Activated CD4-positive, CD25-positive, alpha-beta regulatory T cell treated with anti-CD3 and anti-CD28 coated beads, Interleukin-2, amount 50 U/mL, for 16 hours (primary cell): ENCODE data around the gene KCNK3.
"Not testable (repeated sequence)": the region's sequence is repeated elsewhere in the genome, so short reads cannot be mapped to it uniquely, and the experiment has no call there.

Source experiments
- DNase-seq: peaks from one replicate; pipeline ENCODE4 v3.0.0-alpha.2; 2020; ENCODE audit warnings: low read depth, low spot score

The KCNK3 gene

DNA sequence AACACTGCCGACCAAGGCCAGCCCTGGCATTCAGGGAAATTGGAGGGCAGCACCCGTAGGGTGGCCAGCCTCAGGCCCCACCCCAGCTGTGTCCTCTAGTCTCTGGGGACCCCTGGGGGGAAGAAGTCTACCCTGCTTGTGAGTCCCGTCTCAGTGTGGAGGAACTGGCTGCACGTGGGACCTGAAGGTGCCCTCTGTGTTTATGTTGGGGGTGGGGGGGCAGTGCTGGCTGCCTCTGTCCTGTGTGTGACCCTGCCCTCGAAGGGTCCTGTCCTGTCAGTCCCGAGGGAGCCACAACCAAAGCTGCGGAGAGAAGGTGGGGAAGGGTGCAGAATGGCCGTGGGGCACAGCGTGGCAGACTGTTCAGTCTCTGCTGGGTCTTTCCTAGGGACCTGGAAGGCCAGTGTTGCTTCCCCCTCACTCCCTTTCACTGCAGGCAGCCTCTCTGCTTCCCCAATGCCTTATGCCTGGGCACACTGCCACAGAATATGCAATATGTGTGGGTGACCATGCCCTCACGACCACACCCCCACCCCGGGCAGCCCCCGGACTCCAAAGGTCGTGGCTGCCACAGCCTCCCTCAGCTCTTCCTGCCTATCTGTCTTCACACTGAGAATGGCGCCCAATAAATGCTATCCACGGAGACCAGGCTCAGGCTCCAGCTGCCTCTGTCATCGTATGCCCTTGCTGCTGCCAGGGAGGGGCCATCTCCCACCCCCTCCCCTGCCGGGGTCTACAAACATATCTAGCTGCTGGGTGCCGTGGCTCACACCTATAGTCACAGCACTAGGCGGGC, 38.2 kb downstream of the KCNK3 start:
- DNase-seq, result no peak

GRCh38 chr2:26731714-26732113, 39.2 kb downstream of the KCNK3 start:
- DNase-seq, result no peak

DNA sequence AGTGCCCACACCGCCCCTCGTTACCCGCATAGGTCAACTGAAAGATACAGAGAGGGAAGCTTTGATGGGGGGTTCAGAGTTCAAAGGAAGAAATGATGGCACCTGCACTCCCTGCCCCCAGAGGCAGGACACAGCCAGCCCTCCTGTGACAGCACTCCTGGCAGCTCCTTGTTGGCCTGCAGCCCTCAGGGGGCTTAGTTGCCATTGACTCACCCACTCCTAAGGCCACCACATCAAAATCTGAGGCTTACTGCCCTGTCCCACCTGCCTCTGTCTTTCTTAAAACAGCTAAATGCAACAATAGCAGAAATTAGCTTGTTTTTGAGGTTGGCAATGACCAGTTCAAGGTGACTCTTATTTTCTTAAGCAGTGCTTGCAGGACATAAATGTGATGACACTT, 39.9 kb downstream of the KCNK3 start:
- DNase-seq, result no peak

GRCh38 chr2:26733413-26733812, 40.9 kb downstream of the KCNK3 start:
- no peak for DNase-seq

DNA sequence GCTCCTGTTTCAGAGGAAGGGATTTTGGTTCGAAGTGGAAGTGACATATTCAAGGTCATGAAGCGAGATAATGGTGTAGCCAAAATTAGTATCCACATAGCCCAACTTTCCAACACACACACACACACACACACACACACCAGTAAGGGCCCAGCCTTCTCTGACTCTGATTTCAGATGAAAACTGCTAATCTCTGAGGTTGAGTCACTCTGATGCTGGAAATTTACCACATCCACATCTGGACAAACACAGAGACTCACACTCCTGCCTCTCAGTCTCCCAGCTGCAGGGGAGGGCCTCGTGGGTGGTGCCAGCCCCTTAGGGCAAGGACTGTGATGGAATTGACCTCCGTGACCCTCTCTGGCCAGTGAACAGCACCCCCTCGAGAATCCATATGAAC, 42.6 kb downstream of the KCNK3 start:
- DNase-seq, result no peak

GRCh38 chr2:26735883-26736588, 43.5 kb downstream of the KCNK3 start:
- DNase-seq, result no peak

DNA sequence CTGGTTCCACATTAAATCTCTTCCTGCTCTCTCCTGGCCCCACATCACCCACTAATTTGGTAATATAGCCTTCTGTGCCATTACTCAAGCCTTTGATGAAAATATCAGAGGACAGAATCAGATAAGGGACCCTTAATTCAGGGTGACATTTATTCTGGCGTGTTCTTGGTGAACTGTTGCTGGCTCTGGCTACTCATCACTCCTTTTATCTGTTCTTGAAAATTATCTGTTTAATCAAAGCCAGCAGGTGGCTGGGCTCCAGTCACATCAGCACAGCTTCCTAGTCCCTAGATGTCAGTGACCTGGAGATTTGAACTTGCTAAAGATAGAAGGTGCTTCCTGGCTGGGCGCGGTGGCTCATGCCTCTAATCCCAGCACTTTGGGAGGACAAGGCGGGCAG, 44.7 kb downstream of the KCNK3 start:
- DNase-seq, result no peak

DNA sequence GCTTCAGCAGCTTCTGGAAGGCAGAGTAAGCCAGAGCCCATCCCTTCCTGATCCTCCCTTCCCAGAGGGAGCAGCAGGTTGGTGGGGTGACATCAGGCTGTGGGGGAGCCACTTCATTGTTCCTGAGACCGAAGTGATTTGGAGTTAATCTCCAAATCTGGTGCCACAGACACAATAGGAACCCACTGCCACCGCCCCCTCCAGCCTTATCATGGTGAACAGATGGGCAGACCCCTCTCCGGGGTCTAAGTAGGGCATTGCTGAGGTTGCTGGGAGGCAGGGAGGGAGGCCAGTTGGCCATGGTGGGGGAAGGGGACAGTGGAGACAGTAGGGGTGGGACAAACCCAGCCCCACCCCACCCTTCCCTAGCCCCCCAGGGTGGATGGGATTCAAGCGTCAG, 46.0 kb downstream of the KCNK3 start:
- DNase-seq, result no peak

- DNase-seq, result no peak
These were observed 47.0 kb downstream of the KCNK3 start for GRCh38 chr2:26739514-26739913.

- no peak for DNase-seq
These were observed 47.8 kb downstream of the KCNK3 start for GRCh38 chr2:26740346-26740745.

GRCh38 chr2:26740890-26741302, 48.4 kb downstream of the KCNK3 start:
- no peak for DNase-seq

GRCh38 chr2:26742048-26742770, 49.7 kb downstream of the KCNK3 start:
- no peak for DNase-seq

DNA sequence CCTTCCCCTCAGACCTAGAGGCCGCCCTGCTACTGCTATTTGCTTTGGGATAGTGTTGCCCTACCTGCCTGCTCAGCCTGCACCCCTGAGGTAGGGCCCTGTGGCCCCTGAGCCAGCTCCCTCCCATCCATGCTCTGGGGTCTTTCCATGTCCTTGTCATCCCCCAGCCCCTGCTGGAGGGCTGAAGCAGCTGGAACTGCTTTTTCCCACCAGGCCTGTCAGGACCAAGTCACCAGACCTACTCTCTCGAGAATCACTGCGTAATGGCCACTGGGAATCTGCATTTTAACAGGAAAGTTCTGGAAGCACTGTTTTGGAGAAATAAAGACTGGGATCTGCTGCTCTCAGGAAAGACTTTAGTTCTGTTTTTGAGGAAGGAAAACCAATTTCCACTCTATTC, 51.3 kb downstream of the KCNK3 start:
- DNase-seq, result no peak

GRCh38 chr2:26744953-26745352, 52.4 kb downstream of the KCNK3 start:
- DNase-seq, result no peak

DNA sequence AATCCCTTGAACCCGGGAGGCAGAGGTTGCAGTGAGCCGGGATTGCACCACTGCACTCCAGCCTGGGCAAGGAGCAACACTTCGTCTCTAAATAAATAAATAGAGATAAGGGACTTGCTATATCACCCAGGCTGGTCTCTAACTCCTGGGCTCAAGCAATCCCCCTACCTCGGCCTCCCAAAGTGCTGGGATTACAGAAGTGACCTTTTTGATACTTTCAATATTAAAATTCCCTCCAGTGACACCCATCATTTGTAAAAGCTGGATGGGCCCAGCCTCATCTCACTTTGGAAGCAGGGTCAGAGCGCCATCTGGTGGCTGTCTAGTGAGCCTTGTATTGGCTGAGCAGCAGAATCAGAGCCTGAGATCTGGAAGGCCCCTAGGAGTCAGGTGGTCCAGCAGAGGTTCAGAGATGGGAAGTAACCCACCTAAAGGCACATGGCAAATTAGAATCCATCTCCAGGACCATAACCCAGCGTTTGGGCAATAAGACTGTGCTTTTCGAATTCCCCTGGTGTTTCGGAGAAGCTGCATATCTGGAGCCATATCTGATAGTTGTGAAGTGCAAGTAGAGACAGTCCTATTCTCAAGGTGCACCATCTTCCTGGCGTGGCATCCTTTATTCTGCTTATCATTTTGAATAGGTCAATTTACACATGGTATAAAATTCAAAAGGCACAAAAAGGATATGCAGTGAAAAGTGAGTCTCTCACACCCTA, 53.2 kb downstream of the KCNK3 start:
- peak; percentile 65 for DNase-seq

- DNase-seq, result no peak
These were observed 54.4 kb downstream of the KCNK3 start for GRCh38 chr2:26746934-26747333.

GRCh38 chr2:26749787-26750420, 57.4 kb downstream of the KCNK3 start:
- DNase-seq, result not testable (repeated sequence)

GRCh38 chr2:26750467-26750866, 57.9 kb downstream of the KCNK3 start:
- DNase-seq, result not testable (repeated sequence)

GRCh38 chr2:26752656-26753055, 60.1 kb downstream of the KCNK3 start:
- DNase-seq, result no peak

- DNase-seq, result no peak
These were observed 62.0 kb downstream of the KCNK3 start for GRCh38 chr2:26754539-26754938.

GRCh38 chr2:26754972-26755670, 62.6 kb downstream of the KCNK3 start:
- no peak for DNase-seq
